ENCODE measurements around the gene TCF15.

TCF15 gene

DNA sequence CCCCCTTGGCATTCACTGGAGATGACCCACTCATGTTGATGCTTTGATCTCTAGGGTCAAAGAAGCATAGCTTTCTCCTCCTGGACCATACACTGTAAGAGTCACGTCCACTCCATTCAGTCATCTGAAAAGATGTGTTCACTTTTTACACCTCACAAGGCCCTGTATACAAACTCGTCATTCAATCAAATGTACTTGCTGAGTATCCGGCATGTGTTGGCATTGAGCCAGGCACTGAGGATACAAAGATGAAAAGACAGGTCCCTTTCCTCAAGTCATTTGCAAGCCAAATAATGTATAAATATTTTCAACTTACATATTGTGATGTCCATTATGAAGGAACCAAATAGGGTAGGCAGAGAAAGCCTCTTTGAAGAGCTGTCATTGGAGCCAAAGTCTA is 34.0 kb downstream of the TCF15 start:
- no peak for DNase-seq

GRCh38 chr20:575230-575629 is 34.9 kb downstream of the TCF15 start:
- no peak for DNase-seq

GRCh38 chr20:574297-574942 is 35.7 kb downstream of the TCF15 start:
- DNase-seq = no peak

DNA sequence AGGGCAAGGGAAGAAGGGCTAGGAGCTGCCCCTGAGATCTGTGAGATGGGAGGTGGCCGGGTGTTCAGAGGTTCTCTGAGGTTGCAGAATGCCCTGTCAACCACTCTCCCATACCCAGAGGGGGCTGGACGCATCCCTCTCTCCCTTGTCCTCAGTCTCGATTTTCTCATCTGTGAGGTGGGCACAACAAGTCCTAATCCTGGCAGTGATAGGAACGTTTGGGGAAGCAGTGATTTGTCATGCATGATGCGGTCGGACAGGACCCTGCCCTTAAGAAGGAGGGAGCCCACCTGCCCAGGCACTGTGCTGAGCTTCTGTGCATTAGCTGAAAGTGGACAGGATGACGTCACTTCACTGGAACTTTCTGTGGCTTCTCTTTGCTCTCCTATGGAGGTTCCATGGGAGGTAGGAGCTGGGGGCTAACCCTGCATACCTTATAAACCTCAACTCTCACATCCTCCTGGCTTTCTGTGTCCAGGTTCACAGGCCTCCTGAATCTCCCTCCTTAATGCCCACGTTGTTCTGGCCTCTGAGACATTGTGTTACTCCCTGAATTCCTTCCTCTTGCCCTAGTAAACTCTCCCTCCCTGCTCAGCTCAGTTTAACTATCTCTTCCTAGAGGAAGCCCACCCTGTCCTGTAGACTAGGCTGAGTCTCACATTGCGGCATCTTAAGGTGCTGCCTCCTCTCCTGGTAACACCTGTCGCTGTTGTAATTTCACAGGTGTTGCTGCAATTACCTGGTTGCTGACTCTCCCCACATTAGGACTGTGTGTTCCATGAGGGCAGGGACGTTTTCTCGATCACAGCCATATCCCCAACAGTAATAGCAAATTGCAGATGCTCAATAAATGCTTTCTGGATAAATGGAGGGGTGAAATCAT is 36.5 kb downstream of the TCF15 start:
- no peak for DNase-seq

DNA sequence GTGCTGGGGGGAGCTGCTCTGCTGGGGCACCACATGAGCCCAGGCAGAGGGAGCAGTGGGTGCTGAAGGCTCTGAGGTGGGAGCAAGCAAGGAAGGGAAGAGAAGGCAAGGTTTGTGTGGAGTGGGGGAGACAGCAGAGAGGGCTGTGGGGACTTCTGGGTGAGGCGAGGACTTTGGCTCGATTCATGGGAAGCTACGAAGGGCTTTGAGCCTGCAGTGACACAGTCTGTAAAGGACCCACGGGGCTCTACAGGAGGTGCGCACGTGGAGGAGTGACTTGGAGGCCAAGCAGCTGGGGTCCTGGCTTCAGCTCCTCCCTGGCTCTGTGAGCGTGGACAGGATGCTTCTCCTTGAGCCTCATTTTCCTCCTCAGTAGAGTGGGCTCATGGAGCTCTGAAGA is 37.4 kb downstream of the TCF15 start:
- no peak for DNase-seq

GRCh38 chr20:571754-572441 is 38.2 kb downstream of the TCF15 start:
- no peak for DNase-seq

DNA sequence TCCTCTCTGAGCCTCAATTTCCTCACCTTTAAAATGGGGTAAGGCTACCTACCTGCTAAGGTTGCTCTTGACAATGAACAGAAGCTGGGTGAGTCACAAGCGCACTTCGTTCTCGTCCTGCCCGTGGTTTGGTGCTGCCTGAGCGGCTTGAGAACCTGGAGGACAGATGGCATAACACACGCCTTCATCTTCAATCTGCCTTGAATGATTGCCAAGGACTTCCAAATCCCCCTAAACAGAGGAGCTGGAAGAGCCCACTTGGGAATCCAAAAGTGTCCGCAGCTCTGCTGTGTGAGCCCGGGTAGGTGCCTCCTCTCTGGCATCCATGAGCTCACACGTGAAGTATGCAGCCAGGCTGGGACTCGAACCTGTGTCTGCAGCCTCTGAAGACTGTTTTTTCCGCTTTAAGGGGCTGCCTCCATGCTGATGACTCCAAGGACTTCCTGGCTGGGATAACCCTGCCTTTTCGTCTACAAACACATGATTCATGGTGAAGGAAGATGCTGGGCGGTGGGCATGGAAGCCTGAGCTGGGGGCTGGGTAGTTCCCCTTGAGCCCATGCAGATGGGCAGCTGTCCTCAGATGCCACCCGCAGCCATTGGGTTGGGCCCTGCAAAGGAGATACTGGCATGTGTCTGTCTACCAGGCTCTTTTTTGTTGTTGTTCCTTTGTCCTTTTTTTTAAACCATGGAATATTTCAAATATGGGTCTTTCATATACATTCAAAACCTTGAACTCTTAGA is 41.3 kb downstream of the TCF15 start:
- DNase-seq = no peak

GRCh38 chr20:568097-568652 is 41.9 kb downstream of the TCF15 start:
- DNase-seq = no peak

- DNase-seq = no peak
Measured at GRCh38 chr20:564192-564591, 45.9 kb downstream of the TCF15 start.

GRCh38 chr20:563187-563586 is 46.9 kb downstream of the TCF15 start:
- DNase-seq = peak; percentile 6

DNA sequence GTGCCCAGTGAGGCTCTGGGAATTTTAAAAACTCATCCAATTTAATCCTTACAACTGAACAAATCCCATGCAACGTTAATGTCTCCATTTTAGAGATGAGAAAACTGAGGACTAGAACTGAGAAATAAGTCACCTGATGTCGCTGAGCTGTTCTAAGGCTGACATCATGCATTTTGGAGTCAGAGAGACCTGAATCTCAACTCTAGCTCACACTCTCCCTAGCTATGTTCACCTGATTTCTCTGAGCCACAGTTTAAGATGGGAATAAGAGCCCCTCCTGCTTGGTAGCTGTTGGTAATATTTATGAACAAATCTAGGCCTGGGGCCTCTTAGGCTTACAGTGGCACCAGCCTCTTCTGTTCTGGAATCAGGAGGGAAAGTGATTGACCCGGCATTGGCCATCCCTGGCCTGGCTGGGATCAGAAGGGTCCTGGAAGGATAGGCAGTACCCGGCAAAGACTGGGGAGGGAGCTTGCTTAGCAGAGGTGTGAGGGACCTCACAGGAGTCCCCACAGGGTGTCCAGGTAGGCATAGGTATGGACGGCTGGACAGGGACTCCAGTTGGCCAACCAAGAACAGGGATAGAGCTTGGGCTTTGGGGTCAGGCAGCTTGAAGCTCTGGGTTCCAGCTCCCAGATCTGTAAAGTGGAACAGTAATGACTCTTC is 47.7 kb downstream of the TCF15 start:
- DNase-seq = peak; percentile 21

GRCh38 chr20:561437-562231 is 48.5 kb downstream of the TCF15 start:
- DNase-seq = peak; percentile 70

GRCh38 chr20:560680-561079 is 49.4 kb downstream of the TCF15 start:
- peak; percentile 11 for DNase-seq

DNA sequence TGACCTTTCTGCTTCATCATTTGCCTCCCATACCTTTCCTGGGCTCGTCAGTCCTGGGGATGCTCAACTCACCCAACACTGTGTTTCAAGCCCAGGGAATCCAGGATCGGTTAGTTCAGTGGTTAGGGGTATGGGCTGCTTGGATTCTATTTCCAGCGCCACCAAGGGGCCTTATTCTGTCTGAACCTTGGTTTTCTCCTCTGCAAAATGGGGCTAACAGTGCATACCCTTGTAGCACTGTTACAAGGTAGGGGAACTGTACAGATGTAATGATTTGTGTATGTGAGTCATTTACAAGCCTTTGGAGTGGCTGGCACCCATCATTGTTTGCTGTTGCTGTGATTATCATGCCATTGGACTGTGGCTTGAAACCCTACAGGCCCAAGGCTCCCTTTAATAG is 52.0 kb downstream of the TCF15 start:
- DNase-seq = peak; percentile 12

GRCh38 chr20:556984-557383 is 53.1 kb downstream of the TCF15 start:
- DNase-seq = peak; percentile 14

DNA sequence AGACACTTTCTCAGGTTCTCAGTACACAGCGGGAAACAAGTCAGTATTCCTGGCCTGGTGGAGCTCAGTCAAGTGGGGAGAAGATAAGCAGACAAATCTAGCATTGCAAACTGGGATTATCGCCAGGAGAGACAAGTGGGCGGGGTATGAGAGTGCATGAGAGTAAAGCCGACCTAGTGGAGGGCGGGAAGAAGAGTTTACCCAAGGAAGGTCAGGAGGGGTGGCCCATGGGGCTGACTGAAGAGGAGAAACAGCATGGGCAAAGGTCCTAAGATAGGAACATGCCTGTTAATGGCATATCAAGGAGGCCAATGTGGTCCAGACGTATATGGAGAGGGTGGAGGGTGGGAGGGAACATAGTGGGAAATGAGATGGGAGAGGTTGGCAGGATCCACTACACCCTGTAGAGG is 54.1 kb downstream of the TCF15 start:
- peak; percentile 5 for DNase-seq

Measured in stimulated activated CD8-positive, alpha-beta memory T cell treated with anti-CD3 and anti-CD28 coated beads, Interleukin-4, amount 100 ng/mL, for 48 hours (primary cell).